ENCODE data around the gene SF3B4.

- TF ChIP-seq CTCF (IDR thresholded peaks at IDR 0.05) (peak; percentile 12; the same call in 1 of the 2 replicates), ZFX (IDR thresholded peaks at IDR 0.05; ENCODE audit: borderline replicate concordance) (no peak)
Measured at GRCh38 chr1:149885339-149886120, 42.1 kb downstream of the SF3B4 start.

All from 22Rv1 (cell line).